Mesenchymal stem cell (in vitro differentiated cells and primary cell): ENCODE results near the gene SLC37A4.

Experiments
- DNase-seq: peaks from one replicate; pipeline ENCODE4 v3.0.0-alpha.2; 2013
- H2AFZ ChIP-seq: one replicate; pipeline ENCODE4 v1.6.1; 2013; ENCODE audit warnings: low read depth, mild to moderate bottlenecking, control low read depth, inconsistent platforms, low read length, moderate library complexity
- H2AK5ac ChIP-seq: 2 replicates; pipeline ENCODE4 v1.6.1; 2013; ENCODE audit warnings: low read length, moderate library complexity, mild to moderate bottlenecking, inconsistent platforms; ENCODE audit not compliant: severe bottlenecking
- H2BK120ac ChIP-seq: one replicate; pipeline ENCODE4 v1.6.1; 2013; ENCODE audit warnings: low read depth, mild to moderate bottlenecking, inconsistent platforms, low read length, moderate library complexity
- H2BK12ac ChIP-seq, 2 experiments: one replicate each; pipeline ENCODE4 v1.6.1; 2013; ENCODE audit warnings: inconsistent platforms in 2 of 2, low read length in 2 of 2, mild to moderate bottlenecking in 2 of 2, moderate library complexity in 2 of 2, control low read depth in 1 of 2
- H2BK15ac ChIP-seq: one replicate; pipeline ENCODE4 v1.6.1; 2013; ENCODE audit warnings: mild to moderate bottlenecking, low read depth, inconsistent platforms; ENCODE audit not compliant: poor library complexity, severe bottlenecking
- H2BK5ac ChIP-seq: 2 replicates; pipeline ENCODE4 v1.6.1; 2013; ENCODE audit warnings: low read depth, mild to moderate bottlenecking, low read length, control low read depth, inconsistent platforms; ENCODE audit not compliant: poor library complexity, severe bottlenecking
- H3K14ac ChIP-seq, 2 experiments: one replicate each; pipeline ENCODE4 v1.6.1; 2013; ENCODE audit warnings: inconsistent platforms in 2 of 2, low read length in 2 of 2, control low read depth in 1 of 2, mild to moderate bottlenecking in 1 of 2, moderate library complexity in 1 of 2
- H3K18ac ChIP-seq, 2 experiments: one replicate each; pipeline ENCODE4 v1.6.1; 2013; ENCODE audit warnings: inconsistent platforms in 2 of 2, low read length in 2 of 2, control low read depth in 1 of 2, low read depth in 1 of 2, mild to moderate bottlenecking in 1 of 2
- H3K23ac ChIP-seq, 2 experiments: one replicate each; pipeline ENCODE4 v1.6.1; 2013; ENCODE audit warnings: inconsistent platforms in 2 of 2, low read length in 2 of 2, mild to moderate bottlenecking in 2 of 2, moderate library complexity in 2 of 2, control low read depth in 1 of 2
- H3K27ac ChIP-seq: 2 replicates; pipeline ENCODE4 v1.5.1; 2013; ENCODE audit warnings: mild to moderate bottlenecking, moderate library complexity, low read length, control low read depth, inconsistent platforms; ENCODE audit not compliant: poor library complexity, severe bottlenecking
- H3K27me3 ChIP-seq, 2 experiments: 2 replicates each; pipeline versions ENCODE4 v1.6.1 to v1.7.0; 2013; ENCODE audit warnings: low read length in 2 of 2, mild to moderate bottlenecking in 2 of 2, moderate library complexity in 2 of 2, control low read depth in 1 of 2, inconsistent platforms in 1 of 2; ENCODE audit not compliant: control insufficient read depth in 1 of 2, insufficient read depth in 1 of 2
- H3K36me3 ChIP-seq, 2 experiments: 2 replicates each; pipeline versions ENCODE4 v1.6.1 to v1.7.0; 2013; ENCODE audit warnings: low read length in 2 of 2, control low read depth in 1 of 2, inconsistent platforms in 1 of 2, low read depth in 1 of 2, mild to moderate bottlenecking in 1 of 2; ENCODE audit not compliant: insufficient read depth in 2 of 2, control insufficient read depth in 1 of 2
- H3K4ac ChIP-seq, 2 experiments: one replicate each; pipeline ENCODE4 v1.6.1; 2013; ENCODE audit warnings: inconsistent platforms in 2 of 2, low read length in 2 of 2, mild to moderate bottlenecking in 2 of 2, moderate library complexity in 2 of 2, control low read depth in 1 of 2, low read depth in 1 of 2
- H3K4me1 ChIP-seq: 2 replicates; pipeline ENCODE4 v1.6.1; 2013; ENCODE audit warnings: low read depth, low read length, control low read depth; ENCODE audit not compliant: control insufficient read depth, insufficient read depth
- H3K4me2 ChIP-seq: 2 replicates; pipeline ENCODE4 v1.6.1; 2013; ENCODE audit warnings: low read length, mild to moderate bottlenecking, inconsistent platforms; ENCODE audit not compliant: poor library complexity, severe bottlenecking
- H3K4me3 ChIP-seq, 2 experiments: 2 replicates each; pipeline versions ENCODE4 v1.5.1 to v1.7.0; 2013; ENCODE audit warnings: low read length in 2 of 2, mild to moderate bottlenecking in 2 of 2, control low read depth in 1 of 2, low read depth in 1 of 2; ENCODE audit not compliant: insufficient read depth in 1 of 2
- H3K79me1 ChIP-seq: replicated peaks from 2 replicates; pipeline ENCODE4 v1.6.1; 2013; ENCODE audit warnings: mild to moderate bottlenecking, control low read depth, low read length, inconsistent platforms; ENCODE audit not compliant: poor library complexity, severe bottlenecking
- H3K9ac ChIP-seq: 2 replicates; pipeline ENCODE4 v1.7.0; 2013; ENCODE audit warnings: mild to moderate bottlenecking, low read length, moderate library complexity
- H3K9me3 ChIP-seq: 2 replicates; pipeline ENCODE4 v1.7.0; 2013; ENCODE audit warnings: mild to moderate bottlenecking, low read length; ENCODE audit not compliant: control insufficient read depth
- H4K8ac ChIP-seq: one replicate; pipeline ENCODE4 v1.6.1; 2013; ENCODE audit warnings: inconsistent platforms, mild to moderate bottlenecking, low read length, moderate library complexity
- H4K91ac ChIP-seq: one replicate; pipeline ENCODE4 v1.6.1; 2013; ENCODE audit warnings: mild to moderate bottlenecking, low read length, inconsistent platforms
- WGBS: methylation state at CpG from one replicate; pipeline ENCODE4 v1.1.7; 2013; ENCODE audit warnings: mixed read lengths; 5-methylcytosine and 5-hydroxymethylcytosine counted together

The SLC37A4 gene

GRCh38 chr11:119025099-119025473, 5.6 kb downstream of the SLC37A4 start:
- H4K91ac ChIP-seq: no peak overlapping the region
- WGBS: 93% methylated on average over 5 of the region's 5 CpGs
- H3K27ac ChIP-seq: no peak overlapping the region

GRCh38 chr11:119024430-119025098, 6.1 kb downstream of the SLC37A4 start:
- H3K4me1 ChIP-seq: peaks cover 42% of the 10 kb centered on the region
- H3K23ac ChIP-seq: no peak overlapping the region
- no peak overlapping the region for H3K27ac ChIP-seq
- H3K18ac ChIP-seq: no peak overlapping the region
- WGBS: 63% methylated on average over 15 of the region's 15 CpGs
- no peak overlapping the region for H2BK5ac ChIP-seq
- peaks cover 60 to 61% of the 10 kb centered on the region in 2 experiments for H3K36me3 ChIP-seq
- peak overlapping the region; percentile 2 for H3K9ac ChIP-seq
- no peak overlapping the region for H3K4ac ChIP-seq
- H2BK15ac ChIP-seq: no peak overlapping the region
- no peak overlapping the region for H3K14ac ChIP-seq
- H4K91ac ChIP-seq: no peak overlapping the region
- H4K8ac ChIP-seq: peak overlapping the region; percentile 27
- DNase-seq: no peak
- no peaks in the 10 kb centered on the region for H3K27me3 ChIP-seq
- H2BK12ac ChIP-seq: no peak overlapping the region
- no peak overlapping the region for H2AK5ac ChIP-seq
- no peaks in the 10 kb centered on the region for H3K9me3 ChIP-seq
- peak overlapping the region in 1 of 2 experiments; percentile 5 for H3K4me3 ChIP-seq
- H3K4me2 ChIP-seq: no peak overlapping the region
- no peak overlapping the region for H2BK120ac ChIP-seq
- peaks cover 30% of the 10 kb centered on the region for H3K79me1 ChIP-seq
- H2AFZ ChIP-seq: no peak overlapping the region

More at GRCh38 chr11:119025099-119025473, 5.6 kb downstream of the SLC37A4 start:
- Histone ChIP-seq H3K4me2 (no peak overlapping the region), H3K9me3 (no peaks in the 10 kb centered on the region), H3K18ac (no peak overlapping the region), H3K4me3 (no peak overlapping the region), H3K23ac (no peak overlapping the region), H2AFZ (no peak overlapping the region), H2BK5ac (no peak overlapping the region), H2BK120ac (no peak overlapping the region), H3K27me3 (no peaks in the 10 kb centered on the region), H3K36me3 (peaks cover 59% of the 10 kb centered on the region in 2 experiments), H3K79me1 (peaks cover 30% of the 10 kb centered on the region), H3K9ac (no peak overlapping the region), H4K8ac (no peak overlapping the region), H2AK5ac (no peak overlapping the region), H3K14ac (no peak overlapping the region), H2BK12ac (no peak overlapping the region), H3K4me1 (peaks cover 44% of the 10 kb centered on the region), H3K4ac (no peak overlapping the region), H2BK15ac (no peak overlapping the region)
- no peak for DNase-seq

- Histone ChIP-seq H3K9ac (peak overlapping the region; percentile 6), H2BK120ac (no peak overlapping the region), H3K18ac (no peak overlapping the region), H3K23ac (no peak overlapping the region), H3K27me3 (no peaks in the 10 kb centered on the region), H2AK5ac (no peak overlapping the region), H3K14ac (no peak overlapping the region), H3K4me2 (no peak overlapping the region), H4K91ac (no peak overlapping the region), H4K8ac (no peak overlapping the region), H3K9me3 (no peaks in the 10 kb centered on the region), H3K36me3 (peaks cover 60 to 61% of the 10 kb centered on the region in 2 experiments), H2AFZ (no peak overlapping the region), H2BK5ac (no peak overlapping the region), H2BK12ac (no peak overlapping the region), H3K27ac (no peak overlapping the region), H2BK15ac (no peak overlapping the region), H3K4me3 (no peak overlapping the region), H3K79me1 (peaks cover 30% of the 10 kb centered on the region), H3K4me1 (peaks cover 35% of the 10 kb centered on the region), H3K4ac (no peak overlapping the region)
- DNase-seq: peak; percentile 8
These were observed 6.9 kb downstream of the SLC37A4 start for GRCh38 chr11:119023741-119024140.

GRCh38 chr11:119021631-119022030, 9.0 kb downstream of the SLC37A4 start:
- no peaks in the 10 kb centered on the region for H3K9me3 ChIP-seq
- peaks cover 44 to 56% of the 10 kb centered on the region in 2 experiments for H3K36me3 ChIP-seq
- H3K9ac ChIP-seq: no peak overlapping the region
- H3K14ac ChIP-seq: no peak overlapping the region
- H2BK5ac ChIP-seq: no peak overlapping the region
- WGBS: 94% methylated on average over 5 of the region's 5 CpGs
- H2BK120ac ChIP-seq: no peak overlapping the region
- H2BK15ac ChIP-seq: no peak overlapping the region
- no peak overlapping the region for H2BK12ac ChIP-seq
- peaks cover 18% of the 10 kb centered on the region for H3K79me1 ChIP-seq
- no peaks in the 10 kb centered on the region for H3K27me3 ChIP-seq
- no peak overlapping the region for H3K4ac ChIP-seq
- DNase-seq: no peak
- no peak overlapping the region for H2AFZ ChIP-seq
- H3K4me1 ChIP-seq: peaks cover 14% of the 10 kb centered on the region
- H3K18ac ChIP-seq: no peak overlapping the region
- H2AK5ac ChIP-seq: no peak overlapping the region
- H4K91ac ChIP-seq: no peak overlapping the region
- H3K27ac ChIP-seq: no peak overlapping the region
- H3K4me2 ChIP-seq: no peak overlapping the region
- H3K4me3 ChIP-seq: no peak overlapping the region
- no peak overlapping the region for H3K23ac ChIP-seq
- H4K8ac ChIP-seq: no peak overlapping the region
